ENCODE measurements around the gene SLC6A1. TPM values are rescaled to one million over a fixed set of nuclear protein-coding genes. Genes with fewer than 3 reads are reported as not detected.

The SLC6A1 gene
- total and polyA plus RNA-seq, 2 of the 8 experiments (the other 6 are each of a cell fraction or from before 2014, with no cell fraction given): 0.30 to 0.63 TPM

DNA sequence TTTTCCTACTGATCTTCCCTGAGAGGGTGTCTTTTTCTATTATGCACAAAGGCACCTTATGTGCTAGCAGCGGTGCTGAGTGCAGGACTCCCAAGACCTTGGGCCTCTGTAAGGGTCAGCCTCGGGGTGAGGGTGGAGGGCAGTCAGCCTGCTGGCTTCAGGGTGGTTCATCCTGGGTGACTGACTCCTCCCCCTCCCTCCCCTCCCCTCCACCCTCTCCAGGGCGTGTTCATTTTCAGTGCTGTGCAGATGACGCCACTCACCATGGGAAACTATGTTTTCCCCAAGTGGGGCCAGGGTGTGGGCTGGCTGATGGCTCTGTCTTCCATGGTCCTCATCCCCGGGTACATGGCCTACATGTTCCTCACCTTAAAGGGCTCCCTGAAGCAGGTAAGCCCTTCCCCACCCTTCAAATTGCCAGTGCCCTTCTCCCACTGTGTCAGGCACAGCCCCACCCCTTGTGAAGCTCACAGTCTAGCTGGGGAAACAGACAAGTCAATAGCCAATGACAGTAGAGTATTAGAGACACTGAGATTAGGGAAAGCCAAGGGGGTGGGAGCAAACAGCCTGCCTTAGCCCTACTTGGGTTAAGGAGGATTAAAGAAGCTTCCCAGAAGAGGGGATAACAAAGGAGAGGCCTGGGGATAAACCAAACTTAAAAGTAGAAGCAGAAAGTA lies 41.9 kb downstream of the SLC6A1 start:
- DNase-seq (ENCODE audit: low read depth in 1 of 2, low spot score in 2 of 2) (no peak), FAIRE-seq (no peak)
- H4K20me1 ChIP-seq (replicated peaks in 1 of 2; ENCODE audit: control insufficient read depth in 1 of 2, insufficient read depth in 2 of 2, low read length in 2 of 2): no peaks in the 10 kb centered on the region
- no peak overlapping the region for H3K9ac ChIP-seq (replicated peaks in 1 of 4; ENCODE audit: extremely low read depth in 1 of 4, low read depth in 3 of 4, low read length in 3 of 4)
- H3K79me2 ChIP-seq (ENCODE audit: control insufficient read depth in 1 of 2, insufficient read depth in 2 of 2, low read length in 2 of 2): no peaks in the 10 kb centered on the region
- H4K5ac ChIP-seq (ENCODE audit: insufficient read length, low read depth, low read length): no peak overlapping the region
- no peaks in the 10 kb centered on the region for H3K79me1 ChIP-seq (ENCODE audit: low read depth, low read length)
- no peaks in the 10 kb centered on the region for H3K36me3 ChIP-seq (ENCODE audit: control insufficient read depth in 2 of 4, insufficient read depth in 4 of 4, low read length in 3 of 4)
- no peak overlapping the region for H2BK20ac ChIP-seq (ENCODE audit: low read length)
- no peaks in the 10 kb centered on the region for H3K4me1 ChIP-seq (replicated peaks in 1 of 4; ENCODE audit: control insufficient read depth in 3 of 4, insufficient read depth in 4 of 4, low read length in 3 of 4)
- no peak overlapping the region for H3K4me3 ChIP-seq (ENCODE audit: extremely low read depth in 1 of 4, insufficient read depth in 2 of 4, low read depth in 3 of 4, low read length in 4 of 4)
- no peak overlapping the region for H2AFZ ChIP-seq (ENCODE audit: low read length)
- WGBS, 2 experiments (ENCODE audit: extremely low coverage in 1 of 2, insufficient coverage in 1 of 2, insufficient read length in 1 of 2, insufficient replicate concordance in 2 of 2, low coverage in 1 of 2, low lambda C conversion rate in 2 of 2, missing lambda C conversion rate in 1 of 2): 83% methylated on average over 4 of the region's 5 CpGs; no CpG with 5 or more reads in 1 of the 2 experiments
- TF ChIP-seq, protein P1, sequence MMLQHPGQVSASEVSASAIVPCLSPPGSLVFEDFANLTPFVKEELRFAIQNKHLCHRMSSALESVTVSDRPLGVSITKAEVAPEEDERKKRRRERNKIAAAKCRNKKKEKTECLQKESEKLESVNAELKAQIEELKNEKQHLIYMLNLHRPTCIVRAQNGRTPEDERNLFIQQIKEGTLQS (IDR thresholded peaks at IDR 0.05; ENCODE audit: insufficient read depth, low read depth, low read length): no peak
- TF ChIP-seq SUZ12 (IDR thresholded peaks at IDR 0.05; ENCODE audit: low read length) (no peak), CBX5 (IDR thresholded peaks at IDR 0.05; ENCODE audit: low read depth, low read length) (no peak), POU5F1 (IDR thresholded peaks at IDR 0.05; ENCODE audit: low read depth, low read length) (no peak)
- no peaks in the 10 kb centered on the region for H3K23me2 ChIP-seq (ENCODE audit: low read depth, low read length)
- no peak overlapping the region for H2AK5ac ChIP-seq (ENCODE audit: low read depth, low read length)
- no peak overlapping the region for H3K4me2 ChIP-seq (ENCODE audit: insufficient read depth in 1 of 2, low read depth in 2 of 2, low read length in 2 of 2)
- CTCF ChIA-PET (ENCODE audit: partially characterized antibody): interaction anchor here (1.2 to 1.4 kb wide), 2 partner anchors 26 to 28 kb away, joined by 3 to 5 read pairs; no protein-coding TSS in a partner anchor
- no peak overlapping the region for H4K8ac ChIP-seq (ENCODE audit: extremely low read depth, insufficient read depth, low read length)
- no peak overlapping the region for H3K27ac ChIP-seq (ENCODE audit: low read depth, low read length)
- no peak overlapping the region for H3K23ac ChIP-seq (ENCODE audit: insufficient read length)
- POLR2A ChIA-PET (ENCODE audit: partially characterized antibody): no interaction called here
- H3K18ac ChIP-seq (ENCODE audit: extremely low read depth, low read length): no peak overlapping the region
- no peak overlapping the region for H4K91ac ChIP-seq (replicated peaks; ENCODE audit: insufficient read length, low read length)
- H2BK12ac ChIP-seq (ENCODE audit: low read depth, low read length): no peak overlapping the region
- H3K56ac ChIP-seq (replicated peaks; ENCODE audit: insufficient read length, low read depth, low read length): no peak overlapping the region
- no peak overlapping the region for H3K14ac ChIP-seq (ENCODE audit: insufficient read length)
- H3K9me3 ChIP-seq (ENCODE audit: insufficient read depth in 2 of 2, low read depth in 1 of 2, low read length in 1 of 2): no peaks in the 10 kb centered on the region
- H3K27me3 ChIP-seq (replicated peaks in 1 of 4; ENCODE audit: control insufficient read depth in 3 of 4, extremely low read depth in 1 of 4, insufficient read depth in 3 of 4, low read length in 3 of 4): no peaks in the 10 kb centered on the region
- no peak overlapping the region for H3K4ac ChIP-seq (replicated peaks; ENCODE audit: insufficient read length, low read depth, low read length)
- H2BK120ac ChIP-seq (replicated peaks; ENCODE audit: low read depth, low read length): no peak overlapping the region
- H2BK5ac ChIP-seq (ENCODE audit: low read depth, low read length): no peak overlapping the region
- no peak overlapping the region for H2BK15ac ChIP-seq (ENCODE audit: low read length)

Data from H1 (cell line).